ENCODE results near the gene CLEC16A.

DNA sequence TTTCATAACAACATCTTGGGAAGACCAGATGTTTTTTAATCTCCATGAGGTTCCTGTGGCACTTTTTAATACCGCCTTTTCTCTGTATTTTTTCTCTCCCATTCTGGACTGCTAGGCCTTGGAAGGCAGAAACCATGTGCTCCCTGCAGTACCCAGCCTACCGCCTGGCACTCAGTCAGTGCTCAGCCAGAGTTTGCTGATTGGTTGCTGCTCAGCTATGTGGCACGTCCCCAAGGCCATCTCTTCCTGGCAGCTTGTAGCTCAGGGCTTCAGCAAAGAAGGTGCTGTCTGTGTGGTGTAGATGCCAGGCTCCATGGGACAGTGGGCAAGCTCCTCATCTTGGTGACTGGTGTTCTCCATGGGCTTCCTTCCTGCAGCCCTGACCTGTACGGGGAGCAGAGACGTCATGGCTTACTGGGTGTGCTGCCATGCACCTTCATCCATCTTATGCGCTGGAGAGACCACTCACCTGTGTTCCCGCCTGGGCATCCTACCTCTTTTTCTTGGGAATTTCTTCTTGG lies 86.7 kb downstream of the CLEC16A start:
- TF ChIP-seq, protein P1, sequence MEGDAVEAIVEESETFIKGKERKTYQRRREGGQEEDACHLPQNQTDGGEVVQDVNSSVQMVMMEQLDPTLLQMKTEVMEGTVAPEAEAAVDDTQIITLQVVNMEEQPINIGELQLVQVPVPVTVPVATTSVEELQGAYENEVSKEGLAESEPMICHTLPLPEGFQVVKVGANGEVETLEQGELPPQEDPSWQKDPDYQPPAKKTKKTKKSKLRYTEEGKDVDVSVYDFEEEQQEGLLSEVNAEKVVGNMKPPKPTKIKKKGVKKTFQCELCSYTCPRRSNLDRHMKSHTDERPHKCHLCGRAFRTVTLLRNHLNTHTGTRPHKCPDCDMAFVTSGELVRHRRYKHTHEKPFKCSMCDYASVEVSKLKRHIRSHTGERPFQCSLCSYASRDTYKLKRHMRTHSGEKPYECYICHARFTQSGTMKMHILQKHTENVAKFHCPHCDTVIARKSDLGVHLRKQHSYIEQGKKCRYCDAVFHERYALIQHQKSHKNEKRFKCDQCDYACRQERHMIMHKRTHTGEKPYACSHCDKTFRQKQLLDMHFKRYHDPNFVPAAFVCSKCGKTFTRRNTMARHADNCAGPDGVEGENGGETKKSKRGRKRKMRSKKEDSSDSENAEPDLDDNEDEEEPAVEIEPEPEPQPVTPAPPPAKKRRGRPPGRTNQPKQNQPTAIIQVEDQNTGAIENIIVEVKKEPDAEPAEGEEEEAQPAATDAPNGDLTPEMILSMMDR (IDR thresholded peaks at IDR 0.05): no peak
- TF ChIP-seq POLR2A (IDR thresholded peaks at IDR 0.05) (no peak), POLR2AphosphoS5 (IDR thresholded peaks at IDR 0.05) (no peak)

Measured in breast epithelium (tissue), 3 donors.